Fibroblast of villous mesenchyme (primary cell): ENCODE results near the gene RPS26. TPM values are rescaled to one million over a fixed set of nuclear protein-coding genes. Genes with fewer than 3 reads are reported as not detected.
"Not testable (repeated sequence)": the region's sequence is repeated elsewhere in the genome, so short reads cannot be mapped to it uniquely, and the experiment has no call there.

Experiments
- DNase-seq: peaks from one replicate; pipeline ENCODE4 v3.0.0-alpha.2; 2010; ENCODE audit warnings: low read depth
- H3K4me3 ChIP-seq: 2 replicates; pipeline ENCODE4 v1.5.1; 2011; ENCODE audit warnings: low read depth, mild to moderate bottlenecking, low read length
- CTCF ChIP-seq: IDR thresholded peaks from 2 replicates; pipeline ENCODE4 v1.5.1; 2012; ENCODE audit warnings: low read depth, mild to moderate bottlenecking, low read length; ENCODE audit not compliant: insufficient read depth
- total RNA-seq: library from RNA; depleted of rRNA; stranded (reverse); fragments of >200 nt; gene quantifications from 2 replicates; pipeline ENCODE4 v1.2.3, GENCODE V29; 2012

The RPS26 gene
- total RNA-seq, 1 donor = 313 TPM

DNA sequence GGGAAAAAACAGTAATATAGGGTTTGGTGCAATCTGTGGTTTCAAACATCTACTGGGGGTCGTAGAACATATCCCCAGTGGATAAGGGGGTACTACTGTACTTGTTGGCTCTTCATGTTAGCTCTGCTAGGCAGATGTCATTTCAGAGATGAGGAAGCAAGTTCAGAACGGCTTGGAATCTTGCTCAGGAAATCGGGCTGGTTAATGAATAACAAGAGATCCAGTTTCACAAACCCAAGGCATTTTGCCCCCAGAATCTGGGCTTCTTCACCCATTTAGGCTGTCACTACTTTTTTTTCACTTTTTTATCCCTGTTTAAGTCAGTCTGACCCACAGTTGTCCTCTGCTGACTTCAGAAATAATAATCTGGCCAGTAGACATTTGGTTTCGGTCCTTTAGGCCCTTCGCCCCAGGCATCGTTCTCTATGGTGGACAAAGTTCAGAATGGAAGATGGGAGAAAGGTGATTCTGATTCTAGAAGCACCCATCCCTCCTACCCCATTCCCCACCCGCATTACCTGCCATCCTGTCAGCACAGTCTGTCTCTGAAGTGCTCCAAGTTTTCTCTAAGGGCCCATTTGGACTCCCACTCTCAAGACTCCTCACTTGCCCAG, 40.1 kb upstream of the RPS26 start:
- no peak for DNase-seq
- H3K4me3 ChIP-seq = no peak overlapping the region
- no peak for TF ChIP-seq CTCF

DNA sequence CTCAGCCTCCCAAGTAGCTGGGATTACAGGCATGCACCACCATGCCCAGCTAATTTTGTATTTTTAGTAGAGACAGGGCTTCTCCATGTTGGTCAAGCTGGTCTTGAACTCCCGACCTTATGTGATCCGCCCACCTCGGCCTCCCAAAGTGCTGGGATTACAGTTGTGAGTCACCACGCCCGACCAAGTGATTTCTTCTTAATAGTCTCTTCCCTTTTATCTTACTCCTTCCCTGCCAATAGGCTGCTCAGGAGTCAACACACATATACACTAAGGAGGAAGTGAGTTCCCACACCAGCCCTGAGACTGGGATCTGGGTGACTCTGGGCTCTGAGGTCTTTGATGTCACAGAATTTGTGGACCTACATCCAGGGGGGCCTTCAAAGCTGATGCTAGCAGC, 38.3 kb upstream of the RPS26 start:
- DNase-seq = not testable (repeated sequence)

DNA sequence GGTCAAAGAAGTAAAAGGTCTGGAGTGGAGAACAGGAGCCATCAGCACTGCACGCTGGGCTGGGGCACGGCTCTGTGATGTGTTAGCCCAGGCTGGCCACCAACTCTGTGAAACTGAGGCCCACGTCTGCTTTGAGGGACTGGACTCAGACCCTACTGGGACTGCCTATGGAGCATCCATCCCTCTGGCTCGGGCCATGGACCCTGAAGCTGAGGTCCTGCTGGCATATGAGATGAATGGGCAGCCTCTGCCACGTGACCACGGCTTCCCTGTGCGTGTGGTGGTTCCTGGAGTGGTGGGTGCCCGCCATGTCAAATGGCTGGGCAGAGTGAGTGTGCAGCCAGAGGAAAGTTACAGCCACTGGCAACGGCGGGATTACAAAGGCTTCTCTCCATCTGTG, 37.5 kb upstream of the RPS26 start:
- TF ChIP-seq CTCF = no peak
- DNase-seq = no peak
- no peak overlapping the region for H3K4me3 ChIP-seq

More for the DNA sequence above, 38.3 kb upstream of the RPS26 start:
- H3K4me3 ChIP-seq = not testable (repeated sequence)

GRCh38 chr12:56007564-56008559, 33.9 kb upstream of the RPS26 start:
- no peak for TF ChIP-seq CTCF
- DNase-seq = peak; percentile 16
- peak overlapping the region; percentile 72 for H3K4me3 ChIP-seq

DNA sequence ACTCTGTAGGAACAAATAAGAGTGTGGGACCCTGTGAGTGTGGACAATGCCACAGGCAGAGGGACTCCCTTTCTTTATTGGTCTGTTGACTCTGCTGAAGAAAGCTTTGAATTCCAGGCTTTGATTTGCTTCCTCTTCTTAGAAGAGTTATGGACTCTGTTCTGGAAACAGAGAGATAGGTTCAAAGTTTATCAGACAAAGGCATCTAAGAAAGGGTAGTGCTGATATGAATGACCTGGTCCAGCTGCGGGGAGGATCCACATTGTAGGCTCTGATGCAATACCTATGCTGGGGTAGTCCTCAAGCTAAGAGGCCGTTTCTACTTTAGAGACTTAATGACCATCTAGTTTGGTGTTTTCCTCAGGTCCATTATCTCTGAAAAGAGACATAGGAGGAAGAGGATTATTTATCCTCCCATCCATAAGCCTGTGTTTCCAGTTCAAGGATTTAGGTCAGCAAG, 31.6 kb upstream of the RPS26 start:
- peak; percentile 25 for DNase-seq
- H3K4me3 ChIP-seq = no peak overlapping the region
- TF ChIP-seq CTCF = no peak

GRCh38 chr12:56011509-56012090, 30.1 kb upstream of the RPS26 start:
- no peak for DNase-seq
- TF ChIP-seq CTCF = no peak
- H3K4me3 ChIP-seq = no peak overlapping the region

GRCh38 chr12:56013482-56013881, 28.2 kb upstream of the RPS26 start:
- no peak for TF ChIP-seq CTCF
- no peak overlapping the region for H3K4me3 ChIP-seq
- DNase-seq = no peak
